Keratinocyte (primary cell): ENCODE results near the gene COPS8.

Experiments
- CTCF ChIP-seq, 3 experiments: IDR thresholded peaks in 1 of 3; conservative IDR thresholded peaks in 1 of 3; optimal IDR thresholded peaks in 1 of 3; 2 replicates in 2 of 3; 3 replicates in 1 of 3; pipeline versions ENCODE3 to v1.5.1; 2011; ENCODE audit warnings: low read length in 3 of 3, mild to moderate bottlenecking in 3 of 3, moderate library complexity in 2 of 3, control low read depth in 1 of 3, inconsistent platforms in 1 of 3; ENCODE audit not compliant: insufficient read depth in 2 of 3; ENCODE audit errors: extremely low read depth in 1 of 3
- EZH2 ChIP-seq: IDR thresholded peaks from one replicate; pipeline ENCODE4 v1.6.1; 2012; ENCODE audit warnings: inconsistent platforms, mild to moderate bottlenecking, low read length, moderate library complexity

GRCh38 chr2:237043866-237044265 is 41.8 kb upstream of the COPS8 start:
- TF ChIP-seq CTCF (optimal IDR thresholded peaks at IDR 0.05 in 1 of 3, IDR thresholded peaks at IDR 0.05 in 1 of 3, conservative IDR thresholded peaks at IDR 0.05 in 1 of 3; ENCODE audit: extremely low read depth in 1 of 3, insufficient read depth in 2 of 3, low read length in 3 of 3) (no peak), EZH2 (no peak)
